Measurements from ENCODE around the gene KCND3.

Gene KCND3

DNA sequence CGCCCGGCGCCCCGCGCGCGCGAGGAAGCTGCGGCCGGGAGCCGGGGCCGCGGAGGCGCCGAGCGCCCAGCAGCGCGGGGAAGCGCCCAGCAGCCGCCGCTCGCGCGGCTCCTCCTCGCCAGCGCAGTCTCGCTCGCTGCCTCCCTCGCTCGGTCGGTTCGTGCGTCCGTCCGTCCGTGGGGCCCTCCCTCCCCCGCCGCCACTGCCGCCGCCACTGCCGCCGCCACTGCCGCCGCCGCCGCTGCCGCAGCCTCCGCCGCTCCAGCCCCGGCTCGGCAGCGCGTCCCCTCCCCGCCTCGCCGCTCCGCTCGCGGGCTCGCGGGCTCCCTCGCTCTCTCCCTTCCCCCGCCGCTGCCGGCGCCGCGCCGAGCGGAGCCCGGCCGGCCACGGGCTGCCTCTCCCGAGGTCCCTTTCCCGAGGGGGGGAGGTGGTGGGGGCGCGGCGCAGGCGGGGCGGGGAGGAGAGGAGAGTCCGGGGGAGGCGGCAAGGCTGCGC is at the start of gene KCND3:
Gene KCND3 (minus strand): TSS at position 138 of the 495 bp plus-strand sequence.
- no peak for DNase-seq (ENCODE audit: low read depth)
- H3K4me3 ChIP-seq (ENCODE audit: low read depth, low read length) = no peak within 1 kb of the TSS; the same call in 1 of the 2 replicates
- TF ChIP-seq, protein P1, sequence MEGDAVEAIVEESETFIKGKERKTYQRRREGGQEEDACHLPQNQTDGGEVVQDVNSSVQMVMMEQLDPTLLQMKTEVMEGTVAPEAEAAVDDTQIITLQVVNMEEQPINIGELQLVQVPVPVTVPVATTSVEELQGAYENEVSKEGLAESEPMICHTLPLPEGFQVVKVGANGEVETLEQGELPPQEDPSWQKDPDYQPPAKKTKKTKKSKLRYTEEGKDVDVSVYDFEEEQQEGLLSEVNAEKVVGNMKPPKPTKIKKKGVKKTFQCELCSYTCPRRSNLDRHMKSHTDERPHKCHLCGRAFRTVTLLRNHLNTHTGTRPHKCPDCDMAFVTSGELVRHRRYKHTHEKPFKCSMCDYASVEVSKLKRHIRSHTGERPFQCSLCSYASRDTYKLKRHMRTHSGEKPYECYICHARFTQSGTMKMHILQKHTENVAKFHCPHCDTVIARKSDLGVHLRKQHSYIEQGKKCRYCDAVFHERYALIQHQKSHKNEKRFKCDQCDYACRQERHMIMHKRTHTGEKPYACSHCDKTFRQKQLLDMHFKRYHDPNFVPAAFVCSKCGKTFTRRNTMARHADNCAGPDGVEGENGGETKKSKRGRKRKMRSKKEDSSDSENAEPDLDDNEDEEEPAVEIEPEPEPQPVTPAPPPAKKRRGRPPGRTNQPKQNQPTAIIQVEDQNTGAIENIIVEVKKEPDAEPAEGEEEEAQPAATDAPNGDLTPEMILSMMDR (IDR thresholded peaks at IDR 0.05; ENCODE audit: low read depth, low read length, missing control alignments) = no peak

DNA sequence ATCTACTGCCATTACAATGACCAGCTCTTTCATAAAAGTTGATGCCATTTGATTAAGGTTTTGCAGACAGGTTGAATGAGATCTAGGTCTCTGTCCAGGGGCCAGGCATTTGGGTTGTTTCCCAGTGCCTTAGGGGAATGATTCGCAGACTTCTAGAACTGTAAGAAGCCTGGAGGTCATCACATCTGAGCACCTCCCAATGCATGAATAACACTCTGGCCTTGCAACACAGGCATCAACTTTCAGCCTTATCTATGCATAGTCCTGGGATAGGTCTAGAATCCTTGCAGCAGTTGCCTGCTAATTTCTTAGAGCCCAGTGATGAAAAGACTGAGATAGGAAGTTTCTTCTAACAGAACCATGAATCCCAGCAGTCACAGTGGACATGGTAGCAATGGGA is 44.8 kb upstream of the KCND3 start:
- TF ChIP-seq, protein P1 (IDR thresholded peaks at IDR 0.05; ENCODE audit: low read depth, low read length, missing control alignments) = no peak
- DNase-seq (ENCODE audit: low read depth) = no peak
- H3K4me3 ChIP-seq (ENCODE audit: low read depth, low read length) = no peak overlapping the region

DNA sequence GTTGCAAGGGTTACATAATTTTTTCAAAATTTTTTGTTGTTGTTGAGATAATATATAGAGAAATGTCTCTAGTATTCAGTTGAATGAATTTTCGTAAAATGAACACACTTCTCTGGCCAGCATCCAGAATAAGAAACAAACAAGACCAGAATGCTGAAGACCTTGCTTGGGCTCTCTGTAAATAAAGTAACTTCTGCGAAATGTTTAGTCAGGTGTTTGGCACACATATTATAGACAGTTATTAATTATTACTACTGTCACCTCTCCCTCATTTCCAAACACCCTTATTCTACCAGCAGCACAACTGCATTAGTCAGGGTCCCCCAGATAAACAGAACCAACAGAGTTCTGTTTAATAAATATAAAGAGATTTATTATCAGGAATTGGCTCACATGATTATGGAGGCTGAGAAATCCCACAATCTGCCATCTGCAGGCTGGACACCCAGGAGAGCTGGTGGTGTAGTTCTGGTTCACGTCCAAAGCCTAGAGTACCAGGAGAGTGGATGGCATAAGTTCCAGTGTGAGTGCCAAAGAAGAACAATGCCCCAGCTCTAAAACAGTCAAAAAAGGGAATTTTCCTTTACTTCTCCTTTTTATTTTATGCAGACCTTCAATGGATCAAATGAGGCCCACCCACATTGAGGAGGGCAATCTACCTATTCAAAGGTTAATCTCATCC is 44.1 kb upstream of the KCND3 start:
- no peak overlapping the region for H3K4me3 ChIP-seq (ENCODE audit: low read depth, low read length)
- TF ChIP-seq, protein P1 (IDR thresholded peaks at IDR 0.05; ENCODE audit: low read depth, low read length, missing control alignments) = no peak
- DNase-seq (ENCODE audit: low read depth) = no peak

DNA sequence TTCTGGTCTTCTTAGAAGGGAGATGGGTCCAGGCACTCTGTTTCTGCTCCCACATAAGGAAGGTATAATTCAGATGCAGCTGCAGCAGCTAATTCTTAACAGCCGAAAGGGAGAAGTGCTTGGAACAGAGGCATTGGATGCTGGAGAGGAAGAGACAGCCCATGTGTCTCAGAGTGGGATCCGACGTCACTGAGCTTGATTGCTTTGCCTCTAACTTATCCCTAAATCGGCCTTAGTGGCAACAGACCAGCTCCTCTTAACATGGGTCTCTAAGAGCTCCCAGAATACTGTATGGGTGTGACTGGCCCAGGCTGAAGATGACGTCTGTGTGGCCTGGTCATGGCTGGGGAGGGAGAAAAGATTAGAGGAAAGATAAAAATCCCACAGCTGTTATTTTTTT is 40.7 kb upstream of the KCND3 start:
- DNase-seq (ENCODE audit: low read depth) = no peak
- no peak overlapping the region for H3K4me3 ChIP-seq (ENCODE audit: low read depth, low read length)
- TF ChIP-seq, protein P1 (IDR thresholded peaks at IDR 0.05; ENCODE audit: low read depth, low read length, missing control alignments) = no peak

DNA sequence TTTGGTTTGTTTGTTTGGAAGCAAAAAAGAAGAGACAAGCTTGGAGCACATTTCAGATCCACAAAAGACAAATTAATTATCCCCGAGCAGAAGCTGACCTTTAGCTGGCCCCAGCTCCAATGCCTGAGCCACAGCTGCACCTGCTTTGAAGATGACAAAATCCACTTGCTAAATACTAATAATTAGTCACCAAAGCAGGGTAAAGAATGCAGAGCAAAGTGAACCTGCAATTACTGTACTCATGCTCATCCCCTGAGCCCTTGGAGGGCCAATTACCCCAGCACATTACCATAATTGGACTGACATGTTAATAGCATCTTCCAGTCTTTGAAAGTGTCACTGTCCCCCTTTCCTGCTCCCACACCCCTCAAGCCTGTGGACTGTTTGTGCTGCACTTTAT is 38.2 kb upstream of the KCND3 start:
- H3K4me3 ChIP-seq (ENCODE audit: low read depth, low read length) = no peak overlapping the region
- no peak for DNase-seq (ENCODE audit: low read depth)
- TF ChIP-seq, protein P1 (IDR thresholded peaks at IDR 0.05; ENCODE audit: low read depth, low read length, missing control alignments) = no peak

DNA sequence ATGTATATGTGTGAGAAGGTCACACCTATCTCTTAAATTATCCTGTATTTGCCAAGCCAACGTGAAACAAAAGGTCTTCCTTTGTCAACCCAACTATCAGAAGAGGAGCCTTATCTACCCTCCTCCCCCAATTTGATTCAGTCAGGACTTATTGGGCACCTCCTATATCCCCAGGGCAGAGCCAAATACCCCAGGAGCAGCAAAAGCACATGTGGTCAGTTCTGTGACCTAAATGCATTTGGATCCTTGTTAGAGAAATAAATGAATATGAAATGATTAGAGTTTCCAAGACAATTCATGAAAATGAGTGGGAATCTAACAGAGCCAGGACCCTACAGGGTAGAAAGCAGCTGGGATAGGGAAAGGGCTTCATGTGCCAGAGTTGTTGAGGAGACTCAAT is 37.0 kb upstream of the KCND3 start:
- TF ChIP-seq, protein P1 (IDR thresholded peaks at IDR 0.05; ENCODE audit: low read depth, low read length, missing control alignments) = no peak
- no peak overlapping the region for H3K4me3 ChIP-seq (ENCODE audit: low read depth, low read length)
- DNase-seq (ENCODE audit: low read depth) = no peak

DNA sequence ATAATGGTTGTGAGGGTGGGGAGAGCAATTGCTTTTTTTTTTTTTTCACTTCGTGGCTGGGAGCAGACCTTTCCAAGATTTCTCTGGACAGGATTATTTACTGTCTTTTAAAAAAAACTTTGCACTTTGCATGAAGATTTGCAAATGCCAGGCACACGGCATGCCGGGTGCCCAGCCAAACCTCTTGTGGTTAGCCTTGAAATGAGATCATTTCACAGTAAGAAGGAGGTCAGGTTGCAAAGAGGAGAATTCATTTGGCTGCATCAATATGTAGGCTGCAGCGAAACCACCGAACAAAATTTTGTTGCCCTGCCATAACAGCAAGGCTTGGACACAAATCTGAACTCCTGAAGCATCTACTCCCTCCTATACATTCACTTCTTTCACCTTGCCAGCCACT is 36.5 kb upstream of the KCND3 start:
- DNase-seq (ENCODE audit: low read depth) = no peak
- TF ChIP-seq, protein P1 (IDR thresholded peaks at IDR 0.05; ENCODE audit: low read depth, low read length, missing control alignments) = no peak

More for the DNA sequence above, 36.5 kb upstream of the KCND3 start:
- H3K4me3 ChIP-seq (ENCODE audit: low read depth, low read length) = no peak overlapping the region
